GM11168 (cell line): ENCODE data around the gene MYCBP2.
"Not testable (repeated sequence)": the region's sequence is repeated elsewhere in the genome, so short reads cannot be mapped to it uniquely, and the experiment has no call there.

ENCODE experiments used
- in situ Hi-C: fragments of 300-500 bp; cut with MboI; formaldehyde crosslinking; loops from one replicate; pipeline ENCODE4 v1.12.0; 2022; ENCODE audit warnings: low sequenced_read_pairs; ENCODE audit not compliant: unreplicated experiment

Gene MYCBP2

DNA sequence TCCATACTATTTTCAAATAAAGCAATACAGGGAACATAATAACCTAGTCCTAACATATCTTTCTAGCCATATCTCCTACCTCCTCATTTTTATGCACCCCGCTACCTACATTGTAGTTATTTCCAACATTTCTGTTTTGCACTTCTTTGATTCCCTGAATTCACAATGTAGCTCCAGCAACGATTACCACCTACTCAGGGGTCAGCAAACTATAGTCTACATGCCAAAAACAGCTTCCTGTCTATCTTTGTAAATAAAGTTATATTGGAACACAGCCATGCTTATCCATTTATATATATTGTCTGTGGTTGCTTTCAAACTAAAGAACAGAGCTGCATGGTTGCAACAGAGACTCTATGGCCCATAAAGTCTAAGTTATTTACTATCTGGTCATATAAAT, 16.7 kb downstream of the MYCBP2 start:
- in situ Hi-C loops: no loop called here

DNA sequence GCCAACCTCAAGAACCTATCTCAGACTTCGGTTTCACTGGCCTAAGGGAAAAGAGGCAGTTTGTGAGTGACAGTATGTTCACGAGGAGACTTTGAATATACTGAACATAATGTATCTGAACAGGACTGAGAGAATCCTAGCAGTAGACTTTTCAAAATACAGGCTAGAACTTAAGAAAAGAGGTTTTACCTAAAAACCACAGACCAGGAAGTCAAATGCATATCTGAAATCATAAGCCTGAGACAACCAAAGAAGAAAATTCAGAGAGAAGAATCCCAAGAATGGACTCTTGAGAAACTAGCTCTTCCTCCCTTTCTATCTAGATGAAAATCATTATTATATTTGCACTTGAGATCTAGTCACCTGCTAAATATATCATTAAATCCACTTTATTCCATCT, 17.6 kb downstream of the MYCBP2 start:
- in situ Hi-C loops: no loop called here

DNA sequence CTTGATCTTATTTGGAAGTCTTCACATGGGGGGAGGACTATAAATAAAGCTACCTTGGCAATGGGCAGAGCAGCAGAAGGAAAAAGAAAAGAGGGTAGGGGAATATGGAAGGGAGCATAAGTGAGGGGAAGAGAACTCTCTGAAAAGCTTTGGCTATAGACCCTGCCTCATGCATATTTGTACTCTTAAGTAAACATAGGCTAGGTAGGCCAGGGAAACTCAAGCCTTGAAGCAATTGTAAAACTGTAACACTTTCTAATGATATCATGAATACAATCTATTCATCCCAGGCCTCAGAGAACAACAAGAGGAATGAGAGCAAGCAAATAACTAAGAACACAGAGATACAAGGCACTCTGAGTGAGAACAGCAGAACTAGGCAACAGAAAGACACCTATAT, 20.4 kb downstream of the MYCBP2 start:
- in situ Hi-C loops: no loop called here

DNA sequence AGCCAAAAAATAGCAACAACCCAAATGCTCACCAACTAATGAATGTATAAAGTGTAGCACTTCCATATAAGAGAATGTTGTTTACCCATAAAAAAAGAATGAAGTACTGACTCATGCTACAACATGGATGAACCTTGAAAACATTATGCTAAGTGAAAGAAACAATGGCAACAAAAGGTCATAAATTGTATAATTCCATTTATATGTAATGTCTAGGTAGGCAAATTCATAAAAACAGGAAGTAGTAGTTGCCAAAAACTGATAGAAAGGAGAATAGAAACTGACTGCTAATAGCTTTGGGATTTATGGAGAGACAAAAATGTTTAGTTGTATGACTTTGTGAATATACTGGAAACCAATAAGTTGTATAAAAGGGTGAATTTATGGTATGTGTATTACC, 21.6 kb downstream of the MYCBP2 start:
- in situ Hi-C loops: no loop called here

DNA sequence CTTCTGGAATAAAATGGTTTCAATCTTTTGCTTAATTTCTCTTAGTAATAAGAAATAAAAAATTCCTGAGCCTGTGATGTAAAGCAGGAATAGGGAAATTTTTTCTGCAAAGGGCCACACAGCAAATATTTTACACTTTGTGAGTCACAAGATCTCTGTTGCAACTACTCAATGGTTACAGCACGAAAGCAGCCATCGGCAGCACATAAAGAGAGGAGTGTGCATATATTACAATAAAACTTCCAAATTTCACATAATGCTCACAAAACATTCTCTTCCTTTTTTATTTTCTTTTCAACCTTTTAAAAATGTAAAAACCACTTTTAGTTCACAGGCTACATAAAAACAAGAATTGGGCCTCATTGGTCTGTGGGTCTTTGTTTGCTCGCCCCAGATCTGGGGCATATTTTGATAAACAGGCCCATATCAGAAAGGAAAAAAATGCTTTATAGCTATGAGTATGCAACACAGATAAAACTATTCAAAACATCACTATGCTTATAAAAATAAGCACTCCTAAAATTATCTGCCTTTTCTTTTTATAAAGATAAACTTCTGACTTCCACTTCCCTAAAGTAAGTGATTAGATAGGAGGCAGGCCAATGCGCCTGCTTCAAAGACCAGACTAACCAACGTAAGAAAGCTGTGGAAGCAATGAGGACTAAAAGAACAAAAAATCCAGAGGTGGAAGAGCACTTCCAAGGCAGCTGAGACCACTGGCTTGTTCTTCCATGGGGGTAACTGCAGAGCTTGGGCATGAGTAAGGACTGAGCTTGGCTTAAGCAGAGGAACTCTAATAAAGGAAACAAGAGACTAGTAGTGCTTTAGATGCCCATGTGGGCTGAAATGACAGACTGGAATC, 26.5 kb downstream of the MYCBP2 start:
- in situ Hi-C loops: no loop called here

DNA sequence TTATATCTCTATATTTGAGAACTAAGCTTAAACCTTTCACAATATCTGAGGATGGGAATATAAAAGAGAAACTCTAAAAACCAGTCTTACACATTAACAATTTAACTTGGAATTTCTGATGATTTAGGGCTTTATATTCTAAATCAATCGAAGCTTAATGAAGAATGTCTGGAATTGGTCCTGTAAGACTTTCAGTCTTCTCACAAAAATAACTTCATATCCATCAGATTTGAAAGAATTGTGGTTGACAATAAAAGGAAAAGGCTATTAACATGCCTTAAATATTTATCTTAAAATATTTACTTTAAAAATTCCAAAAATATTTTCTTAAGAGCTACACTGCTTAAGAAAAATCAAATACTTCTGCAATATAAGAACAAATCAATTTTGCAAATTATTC, 27.3 kb downstream of the MYCBP2 start:
- in situ Hi-C loops: no loop called here

DNA sequence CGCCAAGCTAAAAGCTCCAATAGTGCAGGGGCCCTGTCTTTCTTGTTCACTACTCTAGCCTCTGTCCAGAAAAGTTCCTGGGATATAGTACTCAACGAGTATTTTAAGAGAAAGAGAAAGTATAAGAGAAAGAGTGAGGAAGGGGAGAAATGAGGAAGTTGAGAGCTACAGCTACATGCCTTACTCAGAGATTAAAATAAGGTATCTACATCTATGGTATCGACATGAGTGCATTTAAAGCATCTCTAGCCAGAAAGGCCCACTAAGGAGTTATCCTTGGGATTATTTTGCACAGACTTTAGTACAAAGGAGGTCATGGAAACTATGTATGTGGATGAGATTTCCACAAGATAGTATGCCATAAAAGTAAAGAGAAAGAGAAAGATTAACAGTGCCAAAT, 28.5 kb downstream of the MYCBP2 start:
- in situ Hi-C loops: no loop called here

DNA sequence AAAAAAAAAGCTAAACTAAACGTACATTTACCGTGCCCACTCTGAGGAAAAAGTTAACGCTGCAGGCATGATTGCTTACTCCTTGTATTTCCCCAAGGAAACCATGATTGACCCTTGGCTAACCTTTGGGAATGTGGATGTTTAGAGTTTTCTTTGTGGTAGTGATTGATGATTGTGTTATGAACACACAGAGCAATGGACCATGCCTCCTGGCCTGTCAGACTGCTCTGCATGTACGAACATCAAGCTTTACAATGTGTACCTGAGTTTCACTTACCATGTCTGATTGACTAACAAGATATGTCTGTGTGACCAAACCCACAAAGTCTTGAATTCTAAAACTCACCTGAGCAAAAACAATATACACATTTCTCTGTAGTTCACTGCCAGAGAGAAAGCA, 35.1 kb downstream of the MYCBP2 start:
- in situ Hi-C loops: no loop called here

DNA sequence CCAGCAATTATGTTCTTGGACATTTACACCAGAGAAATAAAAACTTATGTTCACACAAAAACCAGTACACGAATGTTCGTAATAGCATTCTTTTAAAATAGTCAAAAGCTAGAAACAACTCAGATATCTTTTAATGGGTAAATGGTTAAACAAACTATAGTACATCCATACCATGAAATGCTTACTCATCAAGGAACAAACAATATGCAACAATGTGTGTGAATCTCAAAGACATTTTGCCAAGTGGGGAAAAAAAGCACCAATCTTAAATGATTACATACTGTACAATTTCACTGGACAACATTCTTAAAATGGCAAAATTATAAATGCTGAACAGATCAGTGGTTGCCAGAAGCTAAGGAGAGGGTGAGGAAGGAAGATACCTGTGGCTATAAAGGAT, 36.6 kb downstream of the MYCBP2 start:
- in situ Hi-C loops: no loop called here

DNA sequence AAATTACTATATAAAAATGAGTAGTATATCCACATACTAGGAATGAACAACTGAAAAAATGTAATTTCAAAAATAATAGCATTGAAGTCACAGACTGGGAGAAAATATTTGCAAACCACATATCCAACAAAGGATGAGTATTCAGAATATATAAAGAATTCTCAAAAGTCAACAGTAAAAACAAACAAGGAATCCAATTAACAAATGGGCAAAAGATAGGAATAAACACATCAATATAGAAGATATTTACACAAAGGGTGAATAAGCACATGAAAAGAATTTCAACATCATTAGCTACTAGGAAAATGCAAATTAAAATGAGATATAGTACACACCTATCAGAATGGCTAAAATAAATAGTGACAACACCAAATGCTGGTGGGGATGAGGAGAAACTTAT, 37.0 kb downstream of the MYCBP2 start:
- in situ Hi-C loops: no loop called here

DNA sequence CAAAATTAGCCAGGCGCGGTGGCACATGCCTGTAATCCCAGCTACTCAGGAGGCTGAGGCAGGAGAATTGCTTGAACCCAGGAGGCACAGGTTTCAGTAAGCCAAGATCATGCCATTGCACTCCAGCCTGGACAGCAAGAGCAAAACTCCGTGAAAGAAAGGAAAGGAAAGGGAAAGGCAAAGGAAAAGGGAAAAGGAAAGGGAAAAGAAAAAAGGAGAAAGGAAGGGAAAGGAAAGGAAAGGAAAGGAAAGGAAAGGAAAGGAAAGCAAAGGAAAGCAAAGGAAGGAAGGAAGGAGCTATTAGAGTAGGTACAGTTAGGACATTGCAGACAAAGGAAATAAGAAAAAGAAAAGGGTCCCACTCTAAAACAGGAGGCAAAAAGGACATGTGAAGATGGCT, 41.3 kb downstream of the MYCBP2 start:
- in situ Hi-C loops: not testable (repeated sequence)

DNA sequence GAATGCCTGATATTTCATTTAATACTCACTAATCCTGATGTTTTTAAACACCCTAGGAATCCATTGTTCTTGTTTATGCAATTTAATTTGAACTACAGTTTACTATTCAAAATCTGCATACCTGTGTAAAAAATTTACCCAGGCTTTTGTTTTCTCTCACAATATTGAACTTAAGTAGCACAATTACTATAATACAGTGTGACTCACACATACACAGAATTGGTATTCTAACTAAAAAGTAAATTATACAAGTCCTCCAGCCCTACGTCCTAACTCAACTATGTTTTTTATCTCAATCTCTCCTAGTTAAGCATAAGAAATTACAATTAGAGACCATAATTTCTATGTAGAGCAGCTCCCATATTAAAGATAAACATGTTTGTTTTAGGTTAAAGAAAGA, 41.8 kb downstream of the MYCBP2 start:
- in situ Hi-C loops: no loop called here

DNA sequence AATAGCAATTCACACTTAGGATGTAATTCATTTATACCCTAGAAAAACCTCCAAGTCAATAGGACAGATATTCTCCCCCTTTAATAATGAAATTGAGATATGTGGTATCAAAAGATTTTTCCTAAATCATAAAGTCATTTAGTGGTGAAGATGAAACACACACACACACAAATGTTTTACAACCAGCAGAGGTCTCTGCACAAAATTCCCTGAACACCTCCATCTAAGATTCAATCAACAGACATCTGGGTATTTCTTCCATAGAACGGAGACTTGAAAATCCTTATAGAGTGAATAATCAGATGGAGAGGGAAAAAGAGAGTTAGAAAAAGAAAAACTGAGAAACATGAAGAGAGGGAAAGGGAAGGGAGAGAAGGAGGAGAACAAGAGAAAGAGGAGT, 52.8 kb downstream of the MYCBP2 start:
- in situ Hi-C loops: loop anchor here (10.0 kb wide), 1 partner anchor 201 kb away; no protein-coding TSS in a partner anchor

DNA sequence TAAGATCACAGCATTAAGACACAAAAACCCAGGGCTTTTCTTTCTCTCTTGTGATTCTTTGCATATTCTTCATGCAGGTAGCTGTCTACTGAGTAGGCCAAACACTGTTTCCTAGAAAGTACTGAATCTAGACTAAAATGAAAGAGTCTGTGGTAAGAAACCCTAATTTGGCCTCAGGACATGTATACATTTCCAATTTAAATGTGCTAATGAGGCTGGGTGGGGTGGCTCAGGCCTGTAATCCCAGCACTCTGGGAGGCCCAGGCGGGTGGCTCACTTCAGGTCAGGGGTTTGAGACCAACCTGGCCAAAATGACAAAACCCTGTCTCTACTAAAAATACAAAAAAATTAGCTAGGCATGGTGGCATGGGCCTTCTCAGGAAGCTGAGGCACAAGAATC, 57.8 kb downstream of the MYCBP2 start:
- in situ Hi-C loops: no loop called here

DNA sequence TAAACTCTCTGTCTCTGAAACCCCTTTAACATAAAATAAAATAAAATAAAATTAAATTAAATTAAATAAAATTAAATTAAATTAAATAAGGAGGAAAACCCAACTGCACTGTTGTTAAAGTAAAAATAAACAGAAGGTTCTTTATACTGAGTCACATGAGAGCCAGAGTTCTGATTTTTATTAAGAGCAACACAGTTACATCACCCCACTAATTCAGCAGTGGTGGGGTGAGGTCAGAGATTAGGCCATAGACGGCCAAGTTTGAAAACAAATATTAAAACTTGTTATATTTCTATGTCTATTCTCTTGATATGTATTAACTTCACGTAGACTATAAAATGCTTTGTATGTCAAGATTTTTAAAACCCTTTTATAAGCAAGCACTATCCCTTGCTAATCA, 59.5 kb downstream of the MYCBP2 start:
- in situ Hi-C loops: no loop called here

DNA sequence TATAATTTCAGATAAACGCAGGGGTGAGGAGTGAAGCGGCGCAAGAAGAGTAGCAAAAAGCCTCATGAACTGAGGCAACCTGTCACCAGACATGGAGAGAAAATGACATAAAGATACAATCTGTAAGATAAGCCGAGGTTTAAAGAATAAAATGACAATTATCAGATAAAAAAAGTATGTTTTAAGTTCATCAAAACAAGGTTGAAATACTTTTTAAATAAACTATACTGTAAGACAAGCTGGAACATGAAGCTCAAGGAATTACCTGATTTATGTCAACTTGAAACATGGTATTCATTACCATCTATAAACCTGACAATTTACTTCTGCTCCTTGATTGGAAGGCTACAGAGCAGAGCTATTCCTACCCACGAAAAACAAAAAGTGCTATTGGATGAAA, 61.6 kb downstream of the MYCBP2 start:
- in situ Hi-C loops: no loop called here

DNA sequence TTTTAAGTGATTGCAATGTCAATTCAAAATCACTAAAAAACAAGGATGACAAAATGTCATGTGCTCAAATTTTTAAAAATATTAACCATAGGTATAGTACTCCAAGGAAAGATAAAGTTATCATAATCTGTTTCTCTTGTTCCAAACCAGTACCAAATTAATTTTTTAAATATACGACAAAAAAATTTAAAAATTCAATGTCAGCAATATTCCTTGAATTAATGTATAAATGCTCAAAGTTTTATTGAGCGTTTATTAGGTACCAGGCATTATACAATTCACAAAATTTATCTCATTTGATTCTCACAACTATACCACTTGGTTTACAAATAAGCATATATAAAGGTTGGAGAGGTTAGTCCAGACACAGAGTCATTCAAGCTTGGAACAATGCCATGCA, 64.7 kb downstream of the MYCBP2 start:
- in situ Hi-C loops: no loop called here

DNA sequence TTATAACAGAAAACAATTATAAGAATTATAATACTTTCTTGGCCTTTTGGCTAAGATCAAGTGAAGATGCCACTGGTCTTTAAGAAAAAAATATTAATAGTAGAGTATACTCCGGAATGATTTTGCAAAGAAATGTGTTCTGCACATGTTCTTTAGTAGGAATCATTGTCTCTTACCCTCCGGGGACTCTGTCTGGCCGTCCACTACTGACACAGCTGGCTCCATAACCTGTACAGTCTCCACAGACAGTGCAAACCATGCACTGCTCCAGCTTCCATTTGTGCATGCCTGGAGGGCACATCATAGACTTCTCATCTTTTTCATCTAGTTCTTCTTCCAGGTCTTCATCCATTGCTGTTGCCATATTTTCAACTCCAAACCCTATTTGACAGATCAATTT, 75.9 kb downstream of the MYCBP2 start:
- in situ Hi-C loops: no loop called here

DNA sequence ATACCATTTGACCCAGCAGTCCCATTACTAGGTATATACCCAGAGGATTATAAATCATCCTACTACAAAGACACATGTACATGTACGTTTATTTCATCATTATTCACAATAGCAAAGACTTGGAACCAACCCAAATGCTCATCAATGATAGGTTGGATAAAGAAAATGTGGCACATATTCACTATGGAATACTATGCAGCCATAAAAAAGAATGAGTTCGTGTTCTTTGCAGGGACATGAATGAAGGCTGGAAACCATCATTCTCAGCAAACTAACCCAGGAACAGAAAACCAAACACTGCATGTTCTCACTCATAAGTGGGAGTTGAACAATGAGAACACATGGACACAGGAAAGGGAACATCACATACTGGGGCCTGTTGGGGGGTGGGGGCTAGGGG, 81.7 kb downstream of the MYCBP2 start:
- in situ Hi-C loops: not testable (repeated sequence)

DNA sequence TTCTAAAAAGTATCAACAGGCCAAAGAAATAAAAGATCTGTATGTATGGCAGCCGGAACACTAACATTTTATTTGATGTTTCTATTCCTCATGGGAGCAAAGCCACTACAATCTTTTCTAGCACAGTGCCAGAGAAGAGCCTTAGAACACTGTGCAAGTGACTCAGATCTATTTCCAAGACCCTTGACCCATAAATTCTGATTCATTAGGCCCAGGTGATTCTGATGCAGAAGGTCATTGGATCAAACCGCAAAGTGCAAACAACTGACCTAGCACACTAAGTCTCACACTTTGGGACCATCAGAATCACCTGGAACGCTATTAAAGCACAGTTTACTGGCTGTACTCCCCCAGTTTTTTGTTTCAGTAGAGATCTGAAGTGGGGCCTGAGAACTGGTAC, 87.6 kb downstream of the MYCBP2 start:
- in situ Hi-C loops: no loop called here

DNA sequence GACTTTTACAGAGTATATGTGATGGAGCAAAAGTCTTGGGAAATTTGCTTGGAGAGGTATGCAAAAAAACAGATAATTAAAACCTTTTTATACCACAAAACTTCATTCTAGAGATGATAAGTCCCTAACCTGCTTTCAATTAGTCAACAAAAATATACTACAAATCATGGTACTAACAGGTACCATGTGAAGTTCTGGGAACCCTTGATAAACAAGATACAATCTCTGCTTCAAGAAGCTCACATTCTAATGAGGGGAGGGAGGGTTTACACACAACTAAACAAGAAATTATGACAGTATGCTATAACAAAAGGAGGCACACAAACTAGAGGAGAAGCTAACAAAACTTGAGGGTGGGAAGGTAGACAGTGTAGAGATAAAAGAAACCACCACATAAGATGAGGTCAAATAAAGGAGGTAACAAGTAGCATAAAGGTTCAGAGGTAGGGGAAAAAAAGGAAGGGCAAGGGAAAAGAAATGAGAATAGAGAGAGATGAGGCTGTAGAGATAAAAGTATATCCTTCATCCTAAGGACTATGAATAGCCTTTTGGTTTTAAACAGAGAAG, 91.4 kb downstream of the MYCBP2 start:
- in situ Hi-C loops: no loop called here

DNA sequence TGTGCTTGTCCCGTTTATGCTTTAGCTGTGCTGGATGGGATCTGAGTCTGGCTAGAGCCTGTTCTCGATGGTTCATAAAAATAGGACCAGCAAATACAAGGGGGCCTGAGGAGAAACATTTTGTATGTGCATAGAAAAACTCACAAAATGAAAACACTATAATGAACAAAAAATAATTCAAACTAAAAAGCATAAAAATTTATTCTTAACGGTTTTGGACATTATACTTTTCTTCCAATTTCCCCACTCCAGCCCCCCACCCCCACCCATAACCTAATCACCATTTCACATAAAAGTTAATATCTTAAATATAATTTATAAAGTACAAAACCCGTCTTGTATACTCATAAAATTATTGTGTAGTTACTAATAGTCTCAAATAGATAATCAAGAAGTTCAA, 93.7 kb downstream of the MYCBP2 start:
- in situ Hi-C loops: no loop called here
